ENCODE measurements around the gene AUTS2.

The AUTS2 gene

GRCh38 chr7:70559815-70560214 is 961.5 kb downstream of the AUTS2 start:
- no peak for DNase-seq (ENCODE audit: low spot score)
- no peak for TF ChIP-seq CTCF (IDR thresholded peaks at IDR 0.05; ENCODE audit: extremely low read depth, missing control alignments)

- TF ChIP-seq CTCF (IDR thresholded peaks at IDR 0.05; ENCODE audit: extremely low read depth, missing control alignments): no peak
- no peak for DNase-seq (ENCODE audit: low spot score)
Observed at GRCh38 chr7:70563960-70564359, 965.7 kb downstream of the AUTS2 start.

- no peak for TF ChIP-seq CTCF (IDR thresholded peaks at IDR 0.05; ENCODE audit: extremely low read depth, missing control alignments)
- no peak for DNase-seq (ENCODE audit: low spot score)
Observed at GRCh38 chr7:70565721-70566370, 967.6 kb downstream of the AUTS2 start.

- TF ChIP-seq CTCF (IDR thresholded peaks at IDR 0.05; ENCODE audit: extremely low read depth, missing control alignments): no peak
Observed at GRCh38 chr7:70566671-70567070, 968.4 kb downstream of the AUTS2 start.

GRCh38 chr7:70568674-70569334 is 970.5 kb downstream of the AUTS2 start:
- TF ChIP-seq CTCF (IDR thresholded peaks at IDR 0.05; ENCODE audit: extremely low read depth, missing control alignments): no peak
- DNase-seq (ENCODE audit: low spot score): no peak

More at GRCh38 chr7:70566671-70567070, 968.4 kb downstream of the AUTS2 start:
- no peak for DNase-seq (ENCODE audit: low spot score)

- no peak for DNase-seq (ENCODE audit: low spot score)
- no peak for TF ChIP-seq CTCF (IDR thresholded peaks at IDR 0.05; ENCODE audit: extremely low read depth, missing control alignments)
Observed at GRCh38 chr7:70569335-70569819, 971.1 kb downstream of the AUTS2 start.

- TF ChIP-seq CTCF (IDR thresholded peaks at IDR 0.05; ENCODE audit: extremely low read depth, missing control alignments): no peak
- no peak for DNase-seq (ENCODE audit: low spot score)
Observed at GRCh38 chr7:70570029-70570428, 971.8 kb downstream of the AUTS2 start.
